Heart right ventricle (tissue), 16 donors: ENCODE measurements around the gene LURAP1L. TPM values are rescaled to one million over a fixed set of nuclear protein-coding genes. Genes with fewer than 3 reads are reported as not detected.

Experiments
- ATAC-seq, 8 donors: fragments of 200-7000 bp; cut with Tn5 transposase; one replicate each; pipeline ENCODE4 v1.9.1; 2020; ENCODE audit warnings: mild to moderate bottlenecking in 8 of 8, moderate library complexity in 8 of 8, moderate number of reproducible peaks in 1 of 8
- DNase-seq, 2 donors: peaks; one replicate each; pipeline ENCODE4 v3.0.0-alpha.2; 2020
- H3K27ac ChIP-seq, 10 donors: fragments of 200-600 bp; sonication (generic) in 2 of 10; one replicate each; pipeline versions ENCODE4 v1.5.0 to v1.8.0; 2020 to 2022; ENCODE audit warnings: mild to moderate bottlenecking in 3 of 10
- H3K27me3 ChIP-seq, 7 donors: fragments of 200-600 bp; one replicate each; pipeline ENCODE4 v1.8.0; 2021 to 2022; ENCODE audit warnings: mild to moderate bottlenecking in 2 of 7
- H3K36me3 ChIP-seq, 9 donors: fragments of 200-600 bp; sonication (generic) in 1 of 9; one replicate each; pipeline versions ENCODE4 v1.5.0 to v1.8.0; 2020 to 2022; ENCODE audit warnings: mild to moderate bottlenecking in 2 of 9
- H3K4me1 ChIP-seq, 9 donors: fragments of 200-600 bp; sonication (generic) in 1 of 9; one replicate each; pipeline versions ENCODE4 v1.5.0 to v1.8.0; 2020 to 2022; ENCODE audit warnings: mild to moderate bottlenecking in 4 of 9
- H3K4me3 ChIP-seq, 10 donors: fragments of 200-600 bp; sonication (generic) in 2 of 10; one replicate each; pipeline versions ENCODE4 v1.5.0 to v1.8.0; 2020 to 2022; ENCODE audit warnings: mild to moderate bottlenecking in 7 of 10, moderate library complexity in 2 of 10
- H3K9me3 ChIP-seq, 11 donors: fragments of 200-600 bp in 10 of 11; sonication (generic) in 2 of 11; one replicate each; pipeline versions ENCODE4 v1.5.0 to v1.8.0; 2013 to 2022; ENCODE audit warnings: mild to moderate bottlenecking in 2 of 11, control low read depth in 1 of 11, moderate library complexity in 1 of 11
- WGBS, 2 donors: extraction: QIAGEN DNeasy Blood & Tissue Kit; methylation state at CpG; one replicate each; pipeline ENCODE4 v1.1.7; 2013; ENCODE audit warnings: inconsistent platforms in 1 of 2; 5-methylcytosine and 5-hydroxymethylcytosine counted together
- intact Hi-C, 10 donors: fragments of 100-400 bp; cut with DNase I; formaldehyde crosslinking; loops; one replicate each; pipeline versions ENCODE4 v1.11.1 to v1.14.2; 2022
- polyA plus RNA-seq, 2 donors: library from polyadenylated mRNA; stranded (reverse); fragments of 200-250 nt; gene quantifications; one replicate each; pipeline ENCODE4 v1.2.3, GENCODE V29; 2013
- total RNA-seq, 10 donors: library from RNA; stranded (reverse); fragmentation: NEBNext Ultra II Directional in 3 of 10; extraction: Animal tissue kit (Norgen Biotek cat#: 25700) in 3 of 10; gene quantifications; one replicate each; pipeline versions ENCODE4 v1.2.1 to v1.2.4, GENCODE V29; 2021 to 2023
- TF ChIP-seq, protein P1 (sequence below), 9 donors: fragments of 200-600 bp; sonication (generic) in 2 of 9; IDR thresholded peaks; one replicate each; pipeline versions ENCODE4 v1.5.0 to v1.8.0; 2021 to 2022; ENCODE audit warnings: antibody characterized with exemption in 9 of 9, mild to moderate bottlenecking in 5 of 9, moderate library complexity in 1 of 9
- donor health status: Arrhythmogenic right ventricular cardiomyopathy.
- donor health status: ischemic (EF 13 %, LVEDD 7.1; RV severe dilation, severe dysfunction).
- donor health status: healthy with polysubstance abuse.
- donor health status: DM: no; HTN: yes; CAD: no.
- donor health status: DM: no; HTN: no; CAD: no.
- donor health status: ischemic (EF 25% LVEDD 6.9; RV normal size, moderate dysfunction).
- donor health status: ischemic (EF 25% LVEDD 5.7; RV mildly dilated, moderate dysfunction).
- donor health status: healthy.
- donor health status: DM: yes; HTN: yes; CAD: no.
- donor health status: Ischemic cardiomyopathy.
- donor health status: ischemic (EF 35%, LVEDD 5.7; RV mildly dilated, moderate dysfunction).
- donor health status: nonischemic (EF 11% LVEDD 7.7; RV severe dilation, severe dysfunction).
- donor health status: DM: yes; HTN: yes; CAD: no.
- donor health status: PGD.
- donor health status: ischemic (EF 29% LVEDD 5.4; RV normal size, mild dysfunction).
- donor health status: nonischemic (EF 23%, LVEDD 6.1; RV moderate dilation, normal function).

LURAP1L gene
- total and polyA plus RNA-seq, 12 donors: 1.2 to 4.6 (median 2.2) TPM

DNA sequence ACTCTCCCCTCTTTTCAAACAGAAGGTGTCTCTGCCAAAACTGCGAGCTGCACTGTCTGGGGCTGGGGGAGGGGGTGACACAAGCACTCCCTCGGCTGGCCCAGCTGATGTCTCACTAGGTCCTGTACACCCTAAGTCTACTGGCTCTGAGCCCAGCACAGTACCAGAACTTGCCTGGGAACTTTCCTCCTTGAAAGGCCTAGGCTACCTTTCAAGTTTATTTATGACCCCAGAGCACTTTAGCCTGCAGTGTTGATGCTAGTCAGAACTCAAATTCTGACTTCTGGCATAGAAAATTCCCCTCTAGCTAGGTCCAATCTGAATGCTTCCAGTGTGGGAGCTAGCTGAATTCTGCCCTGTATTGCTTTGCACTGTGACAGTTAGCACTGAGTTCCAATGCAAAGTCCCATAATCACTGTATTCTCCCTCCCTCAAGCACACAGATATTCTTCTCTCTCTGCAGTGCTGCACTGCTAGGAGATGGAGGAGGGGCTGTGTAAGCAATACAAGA, 10.5 kb downstream of the LURAP1L start:
- no peaks in the 10 kb centered on the region for H3K27me3 ChIP-seq
- no peak for DNase-seq
- peak in 3 of 8 donors; percentile 20 to 52 (median 29) for ATAC-seq
- peak overlapping the region in 4 of 10 donors; percentile 10 to 35 (median 23) for H3K27ac ChIP-seq
- WGBS, 2 donors: 49 to 69% methylated on average over 2 of the region's 2 CpGs
- H3K36me3 ChIP-seq: no peaks in the 10 kb centered on the region
- intact Hi-C loops: no loop called here
- peaks cover 0 to 40% (median 0%) of the 10 kb centered on the region in 9 donors for H3K4me1 ChIP-seq
- peaks cover 0 to 24% (median 7%) of the 10 kb centered on the region in 11 donors for H3K9me3 ChIP-seq
- no peak overlapping the region for H3K4me3 ChIP-seq
- TF ChIP-seq, protein P1, sequence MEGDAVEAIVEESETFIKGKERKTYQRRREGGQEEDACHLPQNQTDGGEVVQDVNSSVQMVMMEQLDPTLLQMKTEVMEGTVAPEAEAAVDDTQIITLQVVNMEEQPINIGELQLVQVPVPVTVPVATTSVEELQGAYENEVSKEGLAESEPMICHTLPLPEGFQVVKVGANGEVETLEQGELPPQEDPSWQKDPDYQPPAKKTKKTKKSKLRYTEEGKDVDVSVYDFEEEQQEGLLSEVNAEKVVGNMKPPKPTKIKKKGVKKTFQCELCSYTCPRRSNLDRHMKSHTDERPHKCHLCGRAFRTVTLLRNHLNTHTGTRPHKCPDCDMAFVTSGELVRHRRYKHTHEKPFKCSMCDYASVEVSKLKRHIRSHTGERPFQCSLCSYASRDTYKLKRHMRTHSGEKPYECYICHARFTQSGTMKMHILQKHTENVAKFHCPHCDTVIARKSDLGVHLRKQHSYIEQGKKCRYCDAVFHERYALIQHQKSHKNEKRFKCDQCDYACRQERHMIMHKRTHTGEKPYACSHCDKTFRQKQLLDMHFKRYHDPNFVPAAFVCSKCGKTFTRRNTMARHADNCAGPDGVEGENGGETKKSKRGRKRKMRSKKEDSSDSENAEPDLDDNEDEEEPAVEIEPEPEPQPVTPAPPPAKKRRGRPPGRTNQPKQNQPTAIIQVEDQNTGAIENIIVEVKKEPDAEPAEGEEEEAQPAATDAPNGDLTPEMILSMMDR (IDR thresholded peaks at IDR 0.05): no peak

DNA sequence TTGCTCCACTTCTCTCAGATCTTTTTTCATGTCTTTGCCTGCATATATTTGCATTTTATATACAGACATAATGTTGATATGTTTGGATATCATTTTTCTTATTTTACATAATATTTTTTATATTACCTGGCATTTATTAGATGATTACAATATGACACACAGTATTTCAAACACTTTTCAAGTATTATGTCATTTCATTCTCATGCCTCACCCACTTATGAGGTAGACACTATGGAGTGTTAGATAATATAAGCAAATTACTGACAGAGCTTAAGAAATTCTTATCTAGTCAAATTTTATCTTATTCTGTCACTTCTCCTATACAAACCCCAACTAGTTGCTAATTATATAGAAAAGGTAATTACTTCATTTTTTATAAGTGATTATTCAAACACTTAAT, 11.1 kb downstream of the LURAP1L start:
- H3K4me1 ChIP-seq: peaks cover 0 to 39% (median 3%) of the 10 kb centered on the region in 9 donors
- H3K36me3 ChIP-seq: no peaks in the 10 kb centered on the region
- H3K4me3 ChIP-seq: no peak overlapping the region
- no peaks in the 10 kb centered on the region for H3K27me3 ChIP-seq
- ATAC-seq (no peak), DNase-seq (no peak)
- H3K9me3 ChIP-seq: peaks cover 0 to 24% (median 7%) of the 10 kb centered on the region in 11 donors
- no peak overlapping the region for H3K27ac ChIP-seq
- TF ChIP-seq, protein P1 (IDR thresholded peaks at IDR 0.05): no peak
- intact Hi-C loops: no loop called here

DNA sequence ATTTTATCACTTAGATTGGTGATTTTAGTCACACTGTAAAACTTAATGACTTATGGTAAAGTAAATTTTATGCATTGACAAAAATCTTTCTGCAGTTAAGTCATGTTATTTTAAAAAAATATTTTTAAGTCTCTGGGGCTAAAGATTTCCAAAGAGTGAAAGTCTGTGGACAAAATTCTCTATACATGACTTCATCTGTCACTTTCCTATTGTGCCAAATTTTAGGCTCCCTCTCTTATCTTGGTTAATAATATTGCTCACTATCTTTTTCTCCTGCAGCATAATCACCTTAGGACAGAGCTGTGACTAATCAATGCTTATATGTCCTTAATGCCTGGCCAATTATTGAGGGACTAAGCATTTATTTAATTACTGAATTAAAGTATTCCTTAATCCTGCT, 15.2 kb downstream of the LURAP1L start:
- intact Hi-C loops: no loop called here

GRCh38 chr9:12790883-12791282, 16.1 kb downstream of the LURAP1L start:
- TF ChIP-seq, protein P1 (IDR thresholded peaks at IDR 0.05): no peak
- intact Hi-C loops: no loop called here
- peaks cover 0 to 53% (median 5%) of the 10 kb centered on the region in 9 donors for H3K4me1 ChIP-seq

More for the DNA sequence above, 15.2 kb downstream of the LURAP1L start:
- H3K4me1 ChIP-seq: peaks cover 0 to 53% (median 5%) of the 10 kb centered on the region in 9 donors
- H3K27ac ChIP-seq: no peak overlapping the region
- H3K36me3 ChIP-seq: no peaks in the 10 kb centered on the region
- H3K27me3 ChIP-seq: no peaks in the 10 kb centered on the region
- no peaks in the 10 kb centered on the region for H3K9me3 ChIP-seq
- TF ChIP-seq, protein P1 (IDR thresholded peaks at IDR 0.05): no peak
- H3K4me3 ChIP-seq: no peak overlapping the region
- ATAC-seq (no peak), DNase-seq (no peak)

More at GRCh38 chr9:12790883-12791282, 16.1 kb downstream of the LURAP1L start:
- no peak overlapping the region for H3K27ac ChIP-seq
- ATAC-seq (no peak), DNase-seq (no peak)
- no peaks in the 10 kb centered on the region for H3K36me3 ChIP-seq
- no peak overlapping the region for H3K4me3 ChIP-seq
- no peaks in the 10 kb centered on the region for H3K27me3 ChIP-seq
- 81 to 84% methylated on average over 3 of the region's 3 CpGs for WGBS, 2 donors
- H3K9me3 ChIP-seq: no peaks in the 10 kb centered on the region
